ENCODE data around the gene SHB. TPM values are rescaled to one million over a fixed set of nuclear protein-coding genes. Genes with fewer than 3 reads are reported as not detected.

The SHB gene
- total and polyA plus RNA-seq, 2 of the 8 experiments (the other 6 are each of a cell fraction or from before 2014, with no cell fraction given) = 4.1 to 12.6 TPM

DNA sequence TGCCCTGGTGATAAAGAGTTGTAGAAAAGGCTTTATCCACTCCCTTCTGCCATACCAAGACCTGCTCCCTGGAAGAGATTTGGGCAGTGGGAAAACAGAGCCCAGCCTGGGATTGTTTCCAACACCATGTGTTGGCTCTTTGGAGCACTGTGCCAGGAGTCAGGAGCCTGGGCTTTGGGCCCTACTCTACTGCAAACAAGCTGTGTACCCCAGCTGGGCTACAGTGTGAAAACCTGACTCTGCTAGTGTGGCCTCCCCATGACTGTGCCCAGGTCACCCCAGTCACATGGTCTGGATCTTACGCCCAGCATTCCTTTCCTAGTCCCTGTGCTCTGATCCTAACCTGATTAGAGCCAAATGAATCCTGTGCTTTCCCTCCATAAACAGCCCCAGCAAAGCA is 39.3 kb upstream of the SHB start:
- DNase-seq (ENCODE audit: low read depth in 1 of 2, low spot score in 2 of 2) (no peak), FAIRE-seq (no peak)
- Histone ChIP-seq H3K4me2 (ENCODE audit: insufficient read depth in 1 of 2, low read depth in 2 of 2, low read length in 2 of 2) (no peak overlapping the region), H3K4me3 (ENCODE audit: extremely low read depth in 1 of 4, insufficient read depth in 2 of 4, low read depth in 3 of 4, low read length in 4 of 4) (no peak overlapping the region), H2AFZ (ENCODE audit: low read length) (no peak overlapping the region), H3K79me2 (ENCODE audit: control insufficient read depth in 1 of 2, insufficient read depth in 2 of 2, low read length in 2 of 2) (no peaks in the 10 kb centered on the region), H3K4me1 (replicated peaks in 1 of 4; ENCODE audit: control insufficient read depth in 3 of 4, insufficient read depth in 4 of 4, low read length in 3 of 4) (no peaks in the 10 kb centered on the region; a peak in 1 of 7 replicates), H2BK120ac (replicated peaks; ENCODE audit: low read depth, low read length) (no peak overlapping the region), H3K23me2 (ENCODE audit: low read depth, low read length) (no peaks in the 10 kb centered on the region), H3K9ac (replicated peaks in 1 of 4; ENCODE audit: extremely low read depth in 1 of 4, low read depth in 3 of 4, low read length in 3 of 4) (no peak overlapping the region), H4K91ac (replicated peaks; ENCODE audit: insufficient read length, low read length) (no peak overlapping the region), H3K14ac (ENCODE audit: insufficient read length) (no peak overlapping the region), H4K8ac (ENCODE audit: extremely low read depth, insufficient read depth, low read length) (no peak overlapping the region), H3K18ac (ENCODE audit: extremely low read depth, low read length) (no peak overlapping the region), H3K27ac (ENCODE audit: low read depth, low read length) (no peak overlapping the region), H2BK5ac (ENCODE audit: low read depth, low read length) (no peak overlapping the region), H3K79me1 (ENCODE audit: low read depth, low read length) (no peaks in the 10 kb centered on the region), H3K36me3 (ENCODE audit: control insufficient read depth in 2 of 4, insufficient read depth in 4 of 4, low read length in 3 of 4) (no peaks in the 10 kb centered on the region), H3K23ac (ENCODE audit: insufficient read length) (no peak overlapping the region), H2BK20ac (ENCODE audit: low read length) (no peak overlapping the region), H3K9me3 (ENCODE audit: insufficient read depth in 2 of 2, low read depth in 1 of 2, low read length in 1 of 2) (no peaks in the 10 kb centered on the region), H3K56ac (replicated peaks; ENCODE audit: insufficient read length, low read depth, low read length) (no peak overlapping the region), H2BK15ac (ENCODE audit: low read length) (no peak overlapping the region; the same call in 1 of the 2 replicates), H3K27me3 (replicated peaks in 1 of 4; ENCODE audit: control insufficient read depth in 3 of 4, extremely low read depth in 1 of 4, insufficient read depth in 3 of 4, low read length in 3 of 4) (no peaks in the 10 kb centered on the region; a peak in 1 of 7 replicates), H2AK5ac (ENCODE audit: low read depth, low read length) (no peak overlapping the region), H2BK12ac (ENCODE audit: low read depth, low read length) (no peak overlapping the region), H4K5ac (ENCODE audit: insufficient read length, low read depth, low read length) (no peak overlapping the region), H3K4ac (replicated peaks; ENCODE audit: insufficient read length, low read depth, low read length) (no peak overlapping the region), H4K20me1 (replicated peaks in 1 of 2; ENCODE audit: control insufficient read depth in 1 of 2, insufficient read depth in 2 of 2, low read length in 2 of 2) (no peaks in the 10 kb centered on the region)
- ChIA-PET CTCF (ENCODE audit: partially characterized antibody) (interaction anchor here (0.6 to 2.6 kb wide), 14 partner anchors 9 to 285 kb away, joined by 3 to 9 read pairs (median 3); partner anchors contain the start of gene ALDH1B1), POLR2A (ENCODE audit: partially characterized antibody) (no interaction called here)
- 70% methylated on average over 1 of the region's 1 CpG; no CpG with 5 or more reads in 1 of the 2 experiments for WGBS, 2 experiments (ENCODE audit: extremely low coverage in 1 of 2, insufficient coverage in 1 of 2, insufficient read length in 1 of 2, insufficient replicate concordance in 2 of 2, low coverage in 1 of 2, low lambda C conversion rate in 2 of 2, missing lambda C conversion rate in 1 of 2)
- no peak for TF ChIP-seq SP2 (IDR thresholded peaks at IDR 0.05; ENCODE audit: low read length)
- no peak for TF ChIP-seq RFX5 (IDR thresholded peaks at IDR 0.05; ENCODE audit: borderline replicate concordance, low read depth, low read length)
- no peak for TF ChIP-seq MAFK (IDR thresholded peaks at IDR 0.05; ENCODE audit: low read depth, low read length)
- TF ChIP-seq, protein P1, sequence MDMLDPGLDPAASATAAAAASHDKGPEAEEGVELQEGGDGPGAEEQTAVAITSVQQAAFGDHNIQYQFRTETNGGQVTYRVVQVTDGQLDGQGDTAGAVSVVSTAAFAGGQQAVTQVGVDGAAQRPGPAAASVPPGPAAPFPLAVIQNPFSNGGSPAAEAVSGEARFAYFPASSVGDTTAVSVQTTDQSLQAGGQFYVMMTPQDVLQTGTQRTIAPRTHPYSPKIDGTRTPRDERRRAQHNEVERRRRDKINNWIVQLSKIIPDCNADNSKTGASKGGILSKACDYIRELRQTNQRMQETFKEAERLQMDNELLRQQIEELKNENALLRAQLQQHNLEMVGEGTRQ (IDR thresholded peaks at IDR 0.05; ENCODE audit: low read length) = no peak
- TF ChIP-seq RXRA (IDR thresholded peaks at IDR 0.05; ENCODE audit: insufficient read depth, low read depth, low read length) = no peak
- TF ChIP-seq BCL11A (IDR thresholded peaks at IDR 0.05; ENCODE audit: low read depth in 2 of 2, low read length in 2 of 2) = no peak
- TF ChIP-seq, protein P2, sequence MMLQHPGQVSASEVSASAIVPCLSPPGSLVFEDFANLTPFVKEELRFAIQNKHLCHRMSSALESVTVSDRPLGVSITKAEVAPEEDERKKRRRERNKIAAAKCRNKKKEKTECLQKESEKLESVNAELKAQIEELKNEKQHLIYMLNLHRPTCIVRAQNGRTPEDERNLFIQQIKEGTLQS (IDR thresholded peaks at IDR 0.05; ENCODE audit: insufficient read depth, low read depth, low read length) = no peak
- no peak for TF ChIP-seq CBX8 (IDR thresholded peaks at IDR 0.05; ENCODE audit: borderline replicate concordance, low read depth, low read length)
- no peak for TF ChIP-seq BRCA1 (IDR thresholded peaks at IDR 0.05; ENCODE audit: low read depth, low read length)
